Esophagus (tissue), 2 donors: ENCODE measurements around the gene HYCC2. TPM values are rescaled to one million over a fixed set of nuclear protein-coding genes. Genes with fewer than 3 reads are reported as not detected.
"Not testable (repeated sequence)": the region's sequence is repeated elsewhere in the genome, so short reads cannot be mapped to it uniquely, and the experiment has no call there.

ENCODE experiments used
- H3K27ac ChIP-seq, 2 donors: one replicate each; pipeline ENCODE4 v1.5.1; 2013; ENCODE audit warnings: low read depth in 2 of 2, mild to moderate bottlenecking in 2 of 2, inconsistent platforms in 1 of 2, low read length in 1 of 2, moderate library complexity in 1 of 2
- H3K27me3 ChIP-seq, 2 donors: one replicate each; pipeline ENCODE4 v1.6.1; 2013; ENCODE audit warnings: low read length in 2 of 2, control low read depth in 1 of 2, mild to moderate bottlenecking in 1 of 2; ENCODE audit not compliant: insufficient read depth in 2 of 2, control insufficient read depth in 1 of 2
- H3K36me3 ChIP-seq, 2 donors: one replicate each; pipeline ENCODE4 v1.6.1; 2013; ENCODE audit warnings: low read length in 1 of 2; ENCODE audit not compliant: control insufficient read depth in 2 of 2, insufficient read depth in 2 of 2
- H3K4me1 ChIP-seq, 2 donors: one replicate each; pipeline ENCODE4 v1.6.1; 2013; ENCODE audit warnings: low read length in 1 of 2; ENCODE audit not compliant: control insufficient read depth in 2 of 2, insufficient read depth in 2 of 2
- H3K4me3 ChIP-seq, 2 donors: one replicate each; pipeline ENCODE4 v1.5.1; 2013; ENCODE audit warnings: low read length in 2 of 2, mild to moderate bottlenecking in 2 of 2, low read depth in 1 of 2, moderate library complexity in 1 of 2
- H3K9me3 ChIP-seq, 2 donors: one replicate each; pipeline ENCODE4 v1.6.1; 2013; ENCODE audit warnings: mild to moderate bottlenecking in 2 of 2, low read depth in 1 of 2, low read length in 1 of 2, moderate library complexity in 1 of 2; ENCODE audit not compliant: control insufficient read depth in 2 of 2, insufficient read depth in 1 of 2
- WGBS, 2 donors: extraction: QIAGEN DNeasy Blood & Tissue Kit; methylation state at CpG; one replicate each; pipeline ENCODE4 v1.1.7; 2013; 5-methylcytosine and 5-hydroxymethylcytosine counted together
- polyA plus RNA-seq, 2 donors: library from polyadenylated mRNA; stranded (reverse); fragments of 200-250 nt; gene quantifications; one replicate each; pipeline ENCODE4 v1.2.3, GENCODE V29; 2013
- donor health status: healthy with polysubstance abuse.
- donor health status: Bipolar disorder and iron deficiency.

HYCC2 gene
- 1 to 10 TPM; 2.8 to 8.4 TPM for polyA plus RNA-seq

- peaks cover 0 to 2% of the 10 kb centered on the region in 2 donors for H3K9me3 ChIP-seq
- H3K27ac ChIP-seq = peak within 1 kb of the TSS; percentile 89 to 96
- H3K4me1 ChIP-seq = no peaks in the 10 kb centered on the region
- peak within 1 kb of the TSS; percentile 97 for H3K4me3 ChIP-seq
- whole genome bisulfite sequencing, 2 donors = 0% methylated on average over 34 of the region's 34 CpGs
- H3K27me3 ChIP-seq = no peaks in the 10 kb centered on the region
- H3K36me3 ChIP-seq = no peaks in the 10 kb centered on the region
Observed at GRCh38 chr2:201071479-201072200, at the start of gene HYCC2, which contains the start of gene NDUFB3. HYCC2 (minus strand) TSS chr2:201071671; CDS start chr2:201024009, 47,662 bp downstream. NDUFB3 (plus strand) TSS chr2:201072001; CDS start chr2:201078883, 6,882 bp downstream.

- Histone ChIP-seq H3K4me1 (peaks cover 2 to 5% of the 10 kb centered on the region in 2 donors), H3K27ac (peak overlapping the region; percentile 99 to 100)
- 11 to 13% methylated on average over 12 of the region's 12 CpGs for WGBS, 2 donors
Observed at GRCh38 chr2:201118961-201119854, 47.7 kb upstream of the HYCC2 start.

GRCh38 chr2:201118121-201118960 lies 46.9 kb upstream of the HYCC2 start:
- H3K27ac ChIP-seq = peak overlapping the region; percentile 99 to 100
- no peaks in the 10 kb centered on the region for H3K27me3 ChIP-seq
- WGBS, 2 donors = 1% methylated on average over 48 of the region's 48 CpGs
- H3K4me3 ChIP-seq = peak overlapping the region; percentile 74 to 90
- no peaks in the 10 kb centered on the region for H3K9me3 ChIP-seq
- no peaks in the 10 kb centered on the region for H3K36me3 ChIP-seq
- H3K4me1 ChIP-seq = peaks cover 2% of the 10 kb centered on the region in 2 donors

More at GRCh38 chr2:201118961-201119854, 47.7 kb upstream of the HYCC2 start:
- peak overlapping the region; percentile 74 to 90 for H3K4me3 ChIP-seq
- no peaks in the 10 kb centered on the region for H3K9me3 ChIP-seq
- no peaks in the 10 kb centered on the region for H3K36me3 ChIP-seq
- no peaks in the 10 kb centered on the region for H3K27me3 ChIP-seq

GRCh38 chr2:201117735-201118094 lies 46.2 kb upstream of the HYCC2 start:
- H3K9me3 ChIP-seq, H3K4me1 ChIP-seq, H3K27me3 ChIP-seq, H3K36me3 ChIP-seq: not testable (repeated sequence)
- WGBS, 2 donors = 8 to 13% methylated on average over 13 of the region's 13 CpGs
- Histone ChIP-seq H3K4me3 (peak overlapping the region; percentile 90 to 93), H3K27ac (peak overlapping the region; percentile 99 to 100)

GRCh38 chr2:201116959-201117734 lies 45.7 kb upstream of the HYCC2 start:
- Histone ChIP-seq H3K27me3 (no peaks in the 10 kb centered on the region), H3K27ac (peak overlapping the region; percentile 99 to 100), H3K36me3 (no peaks in the 10 kb centered on the region), H3K4me1 (peaks cover 0 to 2% of the 10 kb centered on the region in 2 donors), H3K4me3 (peak overlapping the region; percentile 90 to 93), H3K9me3 (no peaks in the 10 kb centered on the region)
- 1% methylated on average over 22 of the region's 22 CpGs for WGBS, 2 donors

GRCh38 chr2:201116115-201116958 lies 44.9 kb upstream of the HYCC2 start, which contains the start of gene CFLAR:
CFLAR (plus strand) TSS chr2:201116164; CDS start chr2:201129866, 13,702 bp downstream.
- Histone ChIP-seq H3K9me3 (no peaks in the 10 kb centered on the region), H3K36me3 (no peaks in the 10 kb centered on the region), H3K27ac (peak within 1 kb of the TSS; percentile 99 to 100), H3K4me3 (peak within 1 kb of the TSS; percentile 90 to 93), H3K4me1 (peaks cover 0 to 2% of the 10 kb centered on the region in 2 donors), H3K27me3 (no peaks in the 10 kb centered on the region)
- WGBS, 2 donors = 1% methylated on average over 75 of the region's 75 CpGs

GRCh38 chr2:201114846-201115245 lies 43.4 kb upstream of the HYCC2 start:
- Histone ChIP-seq H3K27me3 (no peaks in the 10 kb centered on the region), H3K4me3 (no peak overlapping the region), H3K4me1 (peaks cover 0 to 2% of the 10 kb centered on the region in 2 donors), H3K27ac (no peak overlapping the region), H3K9me3 (no peaks in the 10 kb centered on the region), H3K36me3 (no peaks in the 10 kb centered on the region)

- Histone ChIP-seq H3K27me3 (no peaks in the 10 kb centered on the region), H3K27ac (no peak overlapping the region), H3K4me1 (peaks cover 0 to 2% of the 10 kb centered on the region in 2 donors), H3K9me3 (no peaks in the 10 kb centered on the region), H3K36me3 (no peaks in the 10 kb centered on the region), H3K4me3 (no peak overlapping the region)
- 77 to 83% methylated on average over 4 of the region's 4 CpGs for WGBS, 2 donors
Observed at GRCh38 chr2:201114350-201114749, 42.9 kb upstream of the HYCC2 start.
